Mucosa of stomach (tissue), 1 donor: ENCODE data around the gene ATOH7.
A peak's percentile ranks its signal among the peaks of the same experiment; 100 is the strongest.
"Not testable (repeated sequence)": the region's sequence is repeated elsewhere in the genome, so short reads cannot be mapped to it uniquely, and the experiment has no call there.

ENCODE experiments used
- H3K27me3 ChIP-seq: one replicate; pipeline ENCODE4 v1.7.0; 2013; ENCODE audit warnings: mild to moderate bottlenecking, low read length; ENCODE audit not compliant: control insufficient read depth, insufficient read depth
- H3K36me3 ChIP-seq: one replicate; pipeline ENCODE4 v1.7.0; 2013; ENCODE audit warnings: low read length; ENCODE audit not compliant: control insufficient read depth, insufficient read depth
- H3K4me1 ChIP-seq: one replicate; pipeline ENCODE4 v1.7.0; 2013; ENCODE audit warnings: mild to moderate bottlenecking, low read length; ENCODE audit not compliant: control insufficient read depth, insufficient read depth
- H3K4me3 ChIP-seq: one replicate; pipeline ENCODE4 v1.7.0; 2013; ENCODE audit warnings: low read length
- H3K9ac ChIP-seq: one replicate; pipeline ENCODE4 v1.7.0; 2013; ENCODE audit warnings: mild to moderate bottlenecking, low read length, moderate library complexity
- H3K9me3 ChIP-seq: one replicate; pipeline ENCODE4 v1.7.0; 2013; ENCODE audit warnings: mild to moderate bottlenecking, low read length, moderate library complexity; ENCODE audit not compliant: control insufficient read depth
- donor health status: Pancreatic carcinoma.

The ATOH7 gene

GRCh38 chr10:68231817-68232251 is at the start of gene ATOH7:
Gene ATOH7 (minus strand): TSS chr10:68232113. CDS start chr10:68231677, 436 bp downstream.
- Histone ChIP-seq H3K4me3 (peak within 1 kb of the TSS; percentile 60), H3K27me3 (no peaks in the 10 kb centered on the region), H3K9ac (peak within 1 kb of the TSS; percentile 76), H3K36me3 (no peaks in the 10 kb centered on the region), H3K4me1 (no peaks in the 10 kb centered on the region), H3K9me3 (no peaks in the 10 kb centered on the region)

GRCh38 chr10:68280758-68281157 is 48.8 kb upstream of the ATOH7 start:
- H3K9ac ChIP-seq: no peak overlapping the region
- no peaks in the 10 kb centered on the region for H3K9me3 ChIP-seq
- H3K4me1 ChIP-seq: no peaks in the 10 kb centered on the region
- H3K4me3 ChIP-seq: no peak overlapping the region
- no peaks in the 10 kb centered on the region for H3K36me3 ChIP-seq
- H3K27me3 ChIP-seq: no peaks in the 10 kb centered on the region

- not testable (repeated sequence) for H3K4me3 ChIP-seq, H3K36me3 ChIP-seq, H3K27me3 ChIP-seq, H3K9me3 ChIP-seq, H3K9ac ChIP-seq, H3K4me1 ChIP-seq
These were observed 47.2 kb upstream of the ATOH7 start for GRCh38 chr10:68278906-68279753.

GRCh38 chr10:68277814-68278213 is 45.9 kb upstream of the ATOH7 start:
- H3K27me3 ChIP-seq, H3K4me1 ChIP-seq, H3K9ac ChIP-seq, H3K4me3 ChIP-seq, H3K9me3 ChIP-seq, H3K36me3 ChIP-seq: not testable (repeated sequence)

- H3K9ac ChIP-seq: no peak overlapping the region
- H3K4me1 ChIP-seq: no peaks in the 10 kb centered on the region
- no peaks in the 10 kb centered on the region for H3K9me3 ChIP-seq
- no peak overlapping the region for H3K4me3 ChIP-seq
- no peaks in the 10 kb centered on the region for H3K36me3 ChIP-seq
- H3K27me3 ChIP-seq: no peaks in the 10 kb centered on the region
These were observed 44.3 kb upstream of the ATOH7 start for GRCh38 chr10:68276224-68276623.

GRCh38 chr10:68275600-68276126 is 43.8 kb upstream of the ATOH7 start:
- no peaks in the 10 kb centered on the region for H3K4me1 ChIP-seq
- H3K36me3 ChIP-seq: no peaks in the 10 kb centered on the region

GRCh38 chr10:68272833-68273232 is 40.9 kb upstream of the ATOH7 start:
- Histone ChIP-seq H3K9me3 (no peaks in the 10 kb centered on the region), H3K4me1 (no peaks in the 10 kb centered on the region), H3K9ac (no peak overlapping the region), H3K27me3 (no peaks in the 10 kb centered on the region), H3K36me3 (no peaks in the 10 kb centered on the region), H3K4me3 (no peak overlapping the region)

More at GRCh38 chr10:68275600-68276126, 43.8 kb upstream of the ATOH7 start:
- Histone ChIP-seq H3K4me3 (no peak overlapping the region), H3K27me3 (no peaks in the 10 kb centered on the region), H3K9me3 (no peaks in the 10 kb centered on the region), H3K9ac (no peak overlapping the region)

- Histone ChIP-seq H3K4me1 (no peaks in the 10 kb centered on the region), H3K9ac (no peak overlapping the region), H3K9me3 (no peaks in the 10 kb centered on the region), H3K4me3 (no peak overlapping the region), H3K27me3 (no peaks in the 10 kb centered on the region), H3K36me3 (no peaks in the 10 kb centered on the region)
These were observed 39.4 kb upstream of the ATOH7 start for GRCh38 chr10:68271196-68271882.

- Histone ChIP-seq H3K9ac (no peak overlapping the region), H3K36me3 (no peaks in the 10 kb centered on the region), H3K4me1 (no peaks in the 10 kb centered on the region), H3K9me3 (no peaks in the 10 kb centered on the region), H3K27me3 (no peaks in the 10 kb centered on the region), H3K4me3 (no peak overlapping the region)
These were observed 37.8 kb upstream of the ATOH7 start for GRCh38 chr10:68269562-68270290.

GRCh38 chr10:68261132-68261856 is 29.4 kb upstream of the ATOH7 start:
- H3K4me3 ChIP-seq: no peak overlapping the region
- H3K4me1 ChIP-seq: no peaks in the 10 kb centered on the region
- no peaks in the 10 kb centered on the region for H3K36me3 ChIP-seq
- no peak overlapping the region for H3K9ac ChIP-seq
- no peaks in the 10 kb centered on the region for H3K9me3 ChIP-seq
- no peaks in the 10 kb centered on the region for H3K27me3 ChIP-seq

- no peaks in the 10 kb centered on the region for H3K36me3 ChIP-seq
- no peaks in the 10 kb centered on the region for H3K9me3 ChIP-seq
- no peaks in the 10 kb centered on the region for H3K27me3 ChIP-seq
- no peak overlapping the region for H3K9ac ChIP-seq
- no peaks in the 10 kb centered on the region for H3K4me1 ChIP-seq
- no peak overlapping the region for H3K4me3 ChIP-seq
These were observed 21.4 kb upstream of the ATOH7 start for GRCh38 chr10:68253346-68253745.
